ENCODE results near the gene HNRNPK.

DNA sequence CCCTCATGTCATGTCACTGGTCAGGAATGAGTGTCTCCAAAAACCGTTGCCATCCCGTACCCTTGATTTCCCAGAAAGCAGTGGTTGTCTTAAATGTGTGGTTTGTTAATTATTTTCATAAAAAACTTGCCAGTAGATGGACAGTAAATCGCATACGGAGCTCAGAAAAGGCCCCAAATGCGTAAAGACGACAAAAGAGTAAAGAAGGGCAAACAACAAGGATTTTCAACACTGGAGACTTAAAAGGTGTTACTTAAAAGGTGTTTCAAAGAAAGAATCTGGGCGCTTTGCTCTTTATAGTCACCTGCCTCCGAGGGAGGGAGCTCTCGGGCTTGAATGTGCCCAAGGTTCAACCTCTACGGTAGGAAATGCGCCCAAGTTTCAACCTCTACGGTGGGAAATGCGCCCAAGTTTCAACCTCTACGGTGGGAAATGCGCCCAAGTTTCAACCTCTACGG lies 59.5 kb downstream of the HNRNPK start:
- TF ChIP-seq, protein P1, sequence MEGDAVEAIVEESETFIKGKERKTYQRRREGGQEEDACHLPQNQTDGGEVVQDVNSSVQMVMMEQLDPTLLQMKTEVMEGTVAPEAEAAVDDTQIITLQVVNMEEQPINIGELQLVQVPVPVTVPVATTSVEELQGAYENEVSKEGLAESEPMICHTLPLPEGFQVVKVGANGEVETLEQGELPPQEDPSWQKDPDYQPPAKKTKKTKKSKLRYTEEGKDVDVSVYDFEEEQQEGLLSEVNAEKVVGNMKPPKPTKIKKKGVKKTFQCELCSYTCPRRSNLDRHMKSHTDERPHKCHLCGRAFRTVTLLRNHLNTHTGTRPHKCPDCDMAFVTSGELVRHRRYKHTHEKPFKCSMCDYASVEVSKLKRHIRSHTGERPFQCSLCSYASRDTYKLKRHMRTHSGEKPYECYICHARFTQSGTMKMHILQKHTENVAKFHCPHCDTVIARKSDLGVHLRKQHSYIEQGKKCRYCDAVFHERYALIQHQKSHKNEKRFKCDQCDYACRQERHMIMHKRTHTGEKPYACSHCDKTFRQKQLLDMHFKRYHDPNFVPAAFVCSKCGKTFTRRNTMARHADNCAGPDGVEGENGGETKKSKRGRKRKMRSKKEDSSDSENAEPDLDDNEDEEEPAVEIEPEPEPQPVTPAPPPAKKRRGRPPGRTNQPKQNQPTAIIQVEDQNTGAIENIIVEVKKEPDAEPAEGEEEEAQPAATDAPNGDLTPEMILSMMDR (IDR thresholded peaks at IDR 0.05; ENCODE audit: insufficient read depth, low read length): no peak
- TF ChIP-seq, protein P2, sequence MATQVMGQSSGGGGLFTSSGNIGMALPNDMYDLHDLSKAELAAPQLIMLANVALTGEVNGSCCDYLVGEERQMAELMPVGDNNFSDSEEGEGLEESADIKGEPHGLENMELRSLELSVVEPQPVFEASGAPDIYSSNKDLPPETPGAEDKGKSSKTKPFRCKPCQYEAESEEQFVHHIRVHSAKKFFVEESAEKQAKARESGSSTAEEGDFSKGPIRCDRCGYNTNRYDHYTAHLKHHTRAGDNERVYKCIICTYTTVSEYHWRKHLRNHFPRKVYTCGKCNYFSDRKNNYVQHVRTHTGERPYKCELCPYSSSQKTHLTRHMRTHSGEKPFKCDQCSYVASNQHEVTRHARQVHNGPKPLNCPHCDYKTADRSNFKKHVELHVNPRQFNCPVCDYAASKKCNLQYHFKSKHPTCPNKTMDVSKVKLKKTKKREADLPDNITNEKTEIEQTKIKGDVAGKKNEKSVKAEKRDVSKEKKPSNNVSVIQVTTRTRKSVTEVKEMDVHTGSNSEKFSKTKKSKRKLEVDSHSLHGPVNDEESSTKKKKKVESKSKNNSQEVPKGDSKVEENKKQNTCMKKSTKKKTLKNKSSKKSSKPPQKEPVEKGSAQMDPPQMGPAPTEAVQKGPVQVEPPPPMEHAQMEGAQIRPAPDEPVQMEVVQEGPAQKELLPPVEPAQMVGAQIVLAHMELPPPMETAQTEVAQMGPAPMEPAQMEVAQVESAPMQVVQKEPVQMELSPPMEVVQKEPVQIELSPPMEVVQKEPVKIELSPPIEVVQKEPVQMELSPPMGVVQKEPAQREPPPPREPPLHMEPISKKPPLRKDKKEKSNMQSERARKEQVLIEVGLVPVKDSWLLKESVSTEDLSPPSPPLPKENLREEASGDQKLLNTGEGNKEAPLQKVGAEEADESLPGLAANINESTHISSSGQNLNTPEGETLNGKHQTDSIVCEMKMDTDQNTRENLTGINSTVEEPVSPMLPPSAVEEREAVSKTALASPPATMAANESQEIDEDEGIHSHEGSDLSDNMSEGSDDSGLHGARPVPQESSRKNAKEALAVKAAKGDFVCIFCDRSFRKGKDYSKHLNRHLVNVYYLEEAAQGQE (IDR thresholded peaks at IDR 0.05; ENCODE audit: insufficient replicate concordance, low read depth): no peak
- no peak for TF ChIP-seq POLR2AphosphoS5 (IDR thresholded peaks at IDR 0.05; ENCODE audit: low read depth)

All from HL-60 (cell line).